GM18858 (cell line): ENCODE data around the gene CAPNS1.
A peak's percentile ranks its signal among the peaks of the same experiment; 100 is the strongest.
"Not testable (repeated sequence)": the region's sequence is repeated elsewhere in the genome, so short reads cannot be mapped to it uniquely, and the experiment has no call there.

Source experiments
- ATAC-seq: cut with Tn5 transposase; IDR thresholded peaks from one replicate; pipeline ENCODE4 v1.9.1; 2021; ENCODE audit not compliant: unreplicated experiment

The CAPNS1 gene

GRCh38 chr19:36113894-36114720 lies 25.8 kb upstream of the CAPNS1 start:
- ATAC-seq = no peak

GRCh38 chr19:36114721-36115452 lies 25.0 kb upstream of the CAPNS1 start, which contains the start of gene POLR2I:
Gene POLR2I (minus strand): TSS chr19:36114875. CDS start chr19:36114856, 19 bp downstream.
- peak; percentile 62 for ATAC-seq

GRCh38 chr19:36115453-36116343 lies 24.2 kb upstream of the CAPNS1 start, which contains the start of gene TBCB:
Gene TBCB (plus strand): TSS chr19:36115468. CDS start chr19:36115561, 93 bp downstream.
- peak; percentile 2 for ATAC-seq

GRCh38 chr19:36116344-36116637 lies 23.6 kb upstream of the CAPNS1 start:
- ATAC-seq = no peak

- no peak for ATAC-seq
These were observed 19.5 kb upstream of the CAPNS1 start for GRCh38 chr19:36120092-36120983.

- no peak for ATAC-seq
These were observed 18.9 kb upstream of the CAPNS1 start for GRCh38 chr19:36120984-36121358.

GRCh38 chr19:36121486-36122124 lies 18.3 kb upstream of the CAPNS1 start:
- ATAC-seq = no peak

GRCh38 chr19:36125557-36125956 lies 14.3 kb upstream of the CAPNS1 start:
- no peak for ATAC-seq

GRCh38 chr19:36128392-36128736 lies 11.5 kb upstream of the CAPNS1 start:
- no peak for ATAC-seq

GRCh38 chr19:36131221-36131620 lies 8.6 kb upstream of the CAPNS1 start:
- ATAC-seq = not testable (repeated sequence)

- not testable (repeated sequence) for ATAC-seq
These were observed 5.0 kb upstream of the CAPNS1 start for GRCh38 chr19:36134867-36135266.

- ATAC-seq = no peak
These were observed 2.7 kb upstream of the CAPNS1 start for GRCh38 chr19:36136964-36137686.

GRCh38 chr19:36139120-36139472 lies 770 bp upstream of the CAPNS1 start:
- ATAC-seq = no peak

- ATAC-seq = no peak
These were observed 605 bp downstream of the CAPNS1 start for GRCh38 chr19:36140304-36141038.

- ATAC-seq = no peak
These were observed 1.4 kb downstream of the CAPNS1 start for GRCh38 chr19:36141039-36141927.

GRCh38 chr19:36142046-36142445 lies 2.2 kb downstream of the CAPNS1 start:
- no peak for ATAC-seq

- ATAC-seq = no peak
These were observed 2.6 kb downstream of the CAPNS1 start for GRCh38 chr19:36142496-36142895.

GRCh38 chr19:36144624-36145023 lies 4.8 kb downstream of the CAPNS1 start:
- no peak for ATAC-seq
